PFSK-1 (cell line): Measurements from ENCODE around the gene SACS. TPM values are rescaled to one million over a fixed set of nuclear protein-coding genes. Genes with fewer than 3 reads are reported as not detected.

Experiments
- FOXP2 ChIP-seq: optimal IDR thresholded peaks from 2 replicates; pipeline ENCODE3; 2011; ENCODE audit warnings: borderline replicate concordance, control low read depth, inconsistent platforms; ENCODE audit not compliant: insufficient read depth; ENCODE audit errors: extremely low read length, extremely low read depth
- POLR2AphosphoS5 ChIP-seq: IDR thresholded peaks from 2 replicates; pipeline ENCODE4 v1.6.1; 2012; ENCODE audit warnings: low read depth, mild to moderate bottlenecking, control low read depth, low read length, moderate library complexity
- REST ChIP-seq, 2 experiments: IDR thresholded peaks; 2 replicates each; pipeline versions ENCODE4 v1.6.1 to v1.8.0; 2011 to 2012; ENCODE audit warnings: low read depth in 2 of 2, low read length in 2 of 2, control low read depth in 1 of 2, inconsistent platforms in 1 of 2, mild to moderate bottlenecking in 1 of 2, moderate library complexity in 1 of 2; ENCODE audit not compliant: insufficient read depth in 1 of 2
- SIN3A ChIP-seq: IDR thresholded peaks from 2 replicates; pipeline ENCODE4 v1.6.1; 2012; ENCODE audit warnings: mild to moderate bottlenecking, low read length, moderate library complexity, borderline replicate concordance; ENCODE audit not compliant: insufficient read depth
- TAF1 ChIP-seq: IDR thresholded peaks from 2 replicates; pipeline ENCODE4 v1.6.1; 2012; ENCODE audit warnings: low read length, control low read depth, borderline replicate concordance; ENCODE audit not compliant: insufficient read depth
- polyA plus RNA-seq: library from polyadenylated mRNA; unstranded; fragments of >200 nt; gene quantifications from one replicate; pipeline ENCODE4 v1.2.1, GENCODE V29; 2012; ENCODE audit warnings: low read depth, missing spikeins; ENCODE audit not compliant: insufficient read length

Gene SACS, protein sequence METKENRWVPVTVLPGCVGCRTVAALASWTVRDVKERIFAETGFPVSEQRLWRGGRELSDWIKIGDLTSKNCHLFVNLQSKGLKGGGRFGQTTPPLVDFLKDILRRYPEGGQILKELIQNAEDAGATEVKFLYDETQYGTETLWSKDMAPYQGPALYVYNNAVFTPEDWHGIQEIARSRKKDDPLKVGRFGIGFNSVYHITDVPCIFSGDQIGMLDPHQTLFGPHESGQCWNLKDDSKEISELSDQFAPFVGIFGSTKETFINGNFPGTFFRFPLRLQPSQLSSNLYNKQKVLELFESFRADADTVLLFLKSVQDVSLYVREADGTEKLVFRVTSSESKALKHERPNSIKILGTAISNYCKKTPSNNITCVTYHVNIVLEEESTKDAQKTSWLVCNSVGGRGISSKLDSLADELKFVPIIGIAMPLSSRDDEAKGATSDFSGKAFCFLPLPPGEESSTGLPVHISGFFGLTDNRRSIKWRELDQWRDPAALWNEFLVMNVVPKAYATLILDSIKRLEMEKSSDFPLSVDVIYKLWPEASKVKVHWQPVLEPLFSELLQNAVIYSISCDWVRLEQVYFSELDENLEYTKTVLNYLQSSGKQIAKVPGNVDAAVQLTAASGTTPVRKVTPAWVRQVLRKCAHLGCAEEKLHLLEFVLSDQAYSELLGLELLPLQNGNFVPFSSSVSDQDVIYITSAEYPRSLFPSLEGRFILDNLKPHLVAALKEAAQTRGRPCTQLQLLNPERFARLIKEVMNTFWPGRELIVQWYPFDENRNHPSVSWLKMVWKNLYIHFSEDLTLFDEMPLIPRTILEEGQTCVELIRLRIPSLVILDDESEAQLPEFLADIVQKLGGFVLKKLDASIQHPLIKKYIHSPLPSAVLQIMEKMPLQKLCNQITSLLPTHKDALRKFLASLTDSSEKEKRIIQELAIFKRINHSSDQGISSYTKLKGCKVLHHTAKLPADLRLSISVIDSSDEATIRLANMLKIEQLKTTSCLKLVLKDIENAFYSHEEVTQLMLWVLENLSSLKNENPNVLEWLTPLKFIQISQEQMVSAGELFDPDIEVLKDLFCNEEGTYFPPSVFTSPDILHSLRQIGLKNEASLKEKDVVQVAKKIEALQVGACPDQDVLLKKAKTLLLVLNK (N-terminal part only)
- polyA plus RNA-seq = 3.2 TPM

DNA sequence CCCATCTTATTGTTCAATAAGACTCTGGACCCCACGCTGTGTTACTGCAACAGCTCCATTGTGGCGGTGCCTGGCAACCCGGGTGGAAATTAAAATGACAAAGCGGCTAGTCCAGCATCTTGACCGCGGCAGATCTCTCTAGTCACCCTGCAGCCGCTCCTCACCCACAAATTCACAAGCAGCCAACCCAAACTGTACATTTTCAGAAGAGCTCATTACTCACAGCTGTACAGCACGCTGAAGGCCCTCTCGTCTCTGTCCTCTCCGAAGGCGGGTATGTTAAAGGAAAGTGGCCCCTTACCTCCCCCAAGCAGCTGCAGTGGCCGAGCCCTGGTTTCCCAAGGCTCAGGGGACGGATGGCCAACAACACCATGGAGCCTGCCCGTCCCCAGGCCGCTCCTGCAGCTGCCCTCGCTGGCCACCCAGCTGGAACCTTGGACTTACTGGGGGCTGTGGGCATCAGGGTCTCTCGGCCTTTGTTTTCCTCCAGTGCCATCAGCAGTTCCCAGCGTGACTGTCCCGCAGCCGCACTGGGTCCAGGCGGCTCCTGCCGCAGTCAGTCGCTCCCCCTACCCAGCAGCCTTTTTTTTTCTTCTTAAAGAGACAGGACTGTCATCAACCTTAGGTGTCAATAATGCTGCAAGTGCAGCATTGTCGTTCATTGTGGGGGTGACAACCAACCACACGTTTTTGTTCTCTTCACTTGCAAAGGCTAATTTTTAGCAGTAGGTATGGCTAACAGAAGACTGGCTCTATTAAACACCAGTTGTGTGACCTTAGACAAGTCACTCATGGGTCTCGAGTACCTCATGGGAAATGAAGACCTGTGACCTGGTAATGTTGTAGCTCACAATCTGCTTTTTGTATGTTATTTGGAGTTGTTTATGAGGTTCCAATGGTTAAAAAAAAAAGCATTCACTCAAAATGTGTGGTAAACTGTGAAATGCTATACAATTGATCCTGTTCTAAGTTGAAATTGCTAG lies at the start of gene SACS:
SACS (minus strand) TSS at position 532 of the 983 bp plus-strand sequence. CDS start 22,463 bp downstream, outside the sequence.
- TF ChIP-seq REST (IDR thresholded peaks at IDR 0.05; ENCODE audit: insufficient read depth in 1 of 2, low read depth in 2 of 2, low read length in 2 of 2) (no peak), TAF1 (no peak), SIN3A (no peak), FOXP2 (no peak)

DNA sequence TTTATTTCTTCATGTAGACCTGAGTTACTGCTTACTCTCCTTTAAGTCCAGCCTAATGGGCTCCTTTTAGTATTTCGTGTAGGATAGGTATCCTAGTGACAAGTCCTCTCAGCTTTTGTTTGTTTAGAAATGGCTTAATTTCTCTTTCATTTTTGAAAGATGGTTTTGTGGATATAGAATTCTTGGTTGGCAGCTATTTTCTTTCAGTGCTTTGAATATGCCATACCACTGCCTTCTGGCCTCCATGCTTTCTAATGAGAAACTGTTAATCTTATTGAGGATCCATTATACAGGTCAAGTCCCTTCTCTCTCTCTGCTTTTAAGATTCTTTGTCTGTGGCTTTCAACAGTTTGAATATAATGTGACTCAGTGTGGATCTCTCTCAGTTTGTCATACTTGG lies 46.8 kb upstream of the SACS start:
- no peak for TF ChIP-seq TAF1
- TF ChIP-seq FOXP2 = no peak
- no peak for TF ChIP-seq REST (IDR thresholded peaks at IDR 0.05; ENCODE audit: insufficient read depth in 1 of 2, low read depth in 2 of 2, low read length in 2 of 2)
- no peak for TF ChIP-seq SIN3A
- no peak for TF ChIP-seq POLR2AphosphoS5

- TF ChIP-seq TAF1 = no peak
- TF ChIP-seq FOXP2 = no peak
- no peak for TF ChIP-seq REST (IDR thresholded peaks at IDR 0.05; ENCODE audit: insufficient read depth in 1 of 2, low read depth in 2 of 2, low read length in 2 of 2)
- no peak for TF ChIP-seq SIN3A
- TF ChIP-seq POLR2AphosphoS5 = no peak
Measured at GRCh38 chr13:23477101-23477500, 43.6 kb upstream of the SACS start.

DNA sequence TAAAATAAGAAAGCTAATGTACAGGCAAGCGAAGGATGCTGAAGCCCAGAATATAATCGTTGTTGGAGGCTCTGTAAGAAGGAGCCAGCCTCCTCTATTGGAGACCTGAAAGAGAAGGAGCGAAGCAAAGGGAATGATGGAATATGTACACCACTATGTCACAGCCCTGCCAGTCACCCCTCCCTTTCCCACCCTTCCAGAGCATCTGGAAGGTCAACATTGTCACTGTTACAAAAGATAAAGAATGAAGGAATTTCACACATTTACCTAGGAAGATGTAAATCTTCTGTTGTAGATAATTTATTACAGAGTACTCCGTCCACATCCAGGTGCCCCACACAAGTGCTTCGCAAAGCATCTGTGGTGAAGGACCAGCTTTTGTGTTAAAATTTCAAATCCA lies 39.7 kb upstream of the SACS start:
- no peak for TF ChIP-seq POLR2AphosphoS5
- no peak for TF ChIP-seq SIN3A
- TF ChIP-seq FOXP2 = no peak
- no peak for TF ChIP-seq REST (IDR thresholded peaks at IDR 0.05; ENCODE audit: insufficient read depth in 1 of 2, low read depth in 2 of 2, low read length in 2 of 2)
- no peak for TF ChIP-seq TAF1
